ENCODE measurements around the gene DSC1.

DNA sequence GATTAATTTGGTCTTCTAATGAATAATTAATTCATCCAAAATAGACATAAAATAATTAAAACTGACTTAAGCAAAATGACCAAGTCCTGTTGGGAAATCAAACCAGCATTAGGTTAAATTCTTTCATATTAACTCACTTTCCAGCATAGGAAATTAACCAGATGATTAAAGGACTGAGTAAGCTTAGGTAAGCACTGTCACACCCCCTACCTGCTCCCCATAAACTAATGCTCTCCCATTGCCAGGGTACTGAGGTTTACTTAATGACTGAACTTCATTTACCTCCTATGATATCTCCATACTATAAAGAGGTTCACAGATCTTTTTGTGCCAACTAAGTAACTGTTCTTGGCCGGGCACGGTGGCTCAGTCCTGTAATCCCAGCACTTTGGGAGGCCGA is 74.1 kb downstream of the DSC1 start:
- TF ChIP-seq, protein P1, sequence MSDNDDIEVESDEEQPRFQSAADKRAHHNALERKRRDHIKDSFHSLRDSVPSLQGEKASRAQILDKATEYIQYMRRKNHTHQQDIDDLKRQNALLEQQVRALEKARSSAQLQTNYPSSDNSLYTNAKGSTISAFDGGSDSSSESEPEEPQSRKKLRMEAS (CRISPR knock-in tag; IDR thresholded peaks at IDR 0.05): no peak
- no peak for TF ChIP-seq ZNF317 (CRISPR knock-in tag; IDR thresholded peaks at IDR 0.05; ENCODE audit: borderline replicate concordance, low read depth)
- TF ChIP-seq, protein P2, sequence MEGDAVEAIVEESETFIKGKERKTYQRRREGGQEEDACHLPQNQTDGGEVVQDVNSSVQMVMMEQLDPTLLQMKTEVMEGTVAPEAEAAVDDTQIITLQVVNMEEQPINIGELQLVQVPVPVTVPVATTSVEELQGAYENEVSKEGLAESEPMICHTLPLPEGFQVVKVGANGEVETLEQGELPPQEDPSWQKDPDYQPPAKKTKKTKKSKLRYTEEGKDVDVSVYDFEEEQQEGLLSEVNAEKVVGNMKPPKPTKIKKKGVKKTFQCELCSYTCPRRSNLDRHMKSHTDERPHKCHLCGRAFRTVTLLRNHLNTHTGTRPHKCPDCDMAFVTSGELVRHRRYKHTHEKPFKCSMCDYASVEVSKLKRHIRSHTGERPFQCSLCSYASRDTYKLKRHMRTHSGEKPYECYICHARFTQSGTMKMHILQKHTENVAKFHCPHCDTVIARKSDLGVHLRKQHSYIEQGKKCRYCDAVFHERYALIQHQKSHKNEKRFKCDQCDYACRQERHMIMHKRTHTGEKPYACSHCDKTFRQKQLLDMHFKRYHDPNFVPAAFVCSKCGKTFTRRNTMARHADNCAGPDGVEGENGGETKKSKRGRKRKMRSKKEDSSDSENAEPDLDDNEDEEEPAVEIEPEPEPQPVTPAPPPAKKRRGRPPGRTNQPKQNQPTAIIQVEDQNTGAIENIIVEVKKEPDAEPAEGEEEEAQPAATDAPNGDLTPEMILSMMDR (IDR thresholded peaks at IDR 0.05): no peak
- TF ChIP-seq, protein P3, sequence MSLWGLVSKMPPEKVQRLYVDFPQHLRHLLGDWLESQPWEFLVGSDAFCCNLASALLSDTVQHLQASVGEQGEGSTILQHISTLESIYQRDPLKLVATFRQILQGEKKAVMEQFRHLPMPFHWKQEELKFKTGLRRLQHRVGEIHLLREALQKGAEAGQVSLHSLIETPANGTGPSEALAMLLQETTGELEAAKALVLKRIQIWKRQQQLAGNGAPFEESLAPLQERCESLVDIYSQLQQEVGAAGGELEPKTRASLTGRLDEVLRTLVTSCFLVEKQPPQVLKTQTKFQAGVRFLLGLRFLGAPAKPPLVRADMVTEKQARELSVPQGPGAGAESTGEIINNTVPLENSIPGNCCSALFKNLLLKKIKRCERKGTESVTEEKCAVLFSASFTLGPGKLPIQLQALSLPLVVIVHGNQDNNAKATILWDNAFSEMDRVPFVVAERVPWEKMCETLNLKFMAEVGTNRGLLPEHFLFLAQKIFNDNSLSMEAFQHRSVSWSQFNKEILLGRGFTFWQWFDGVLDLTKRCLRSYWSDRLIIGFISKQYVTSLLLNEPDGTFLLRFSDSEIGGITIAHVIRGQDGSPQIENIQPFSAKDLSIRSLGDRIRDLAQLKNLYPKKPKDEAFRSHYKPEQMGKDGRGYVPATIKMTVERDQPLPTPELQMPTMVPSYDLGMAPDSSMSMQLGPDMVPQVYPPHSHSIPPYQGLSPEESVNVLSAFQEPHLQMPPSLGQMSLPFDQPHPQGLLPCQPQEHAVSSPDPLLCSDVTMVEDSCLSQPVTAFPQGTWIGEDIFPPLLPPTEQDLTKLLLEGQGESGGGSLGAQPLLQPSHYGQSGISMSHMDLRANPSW (CRISPR knock-in tag; conservative IDR thresholded peaks at IDR 0.05; ENCODE audit: low read depth): no peak
- TF ChIP-seq CREB1 (CRISPR knock-in tag; IDR thresholded peaks at IDR 0.05): no peak
- TF ChIP-seq, protein P4, sequence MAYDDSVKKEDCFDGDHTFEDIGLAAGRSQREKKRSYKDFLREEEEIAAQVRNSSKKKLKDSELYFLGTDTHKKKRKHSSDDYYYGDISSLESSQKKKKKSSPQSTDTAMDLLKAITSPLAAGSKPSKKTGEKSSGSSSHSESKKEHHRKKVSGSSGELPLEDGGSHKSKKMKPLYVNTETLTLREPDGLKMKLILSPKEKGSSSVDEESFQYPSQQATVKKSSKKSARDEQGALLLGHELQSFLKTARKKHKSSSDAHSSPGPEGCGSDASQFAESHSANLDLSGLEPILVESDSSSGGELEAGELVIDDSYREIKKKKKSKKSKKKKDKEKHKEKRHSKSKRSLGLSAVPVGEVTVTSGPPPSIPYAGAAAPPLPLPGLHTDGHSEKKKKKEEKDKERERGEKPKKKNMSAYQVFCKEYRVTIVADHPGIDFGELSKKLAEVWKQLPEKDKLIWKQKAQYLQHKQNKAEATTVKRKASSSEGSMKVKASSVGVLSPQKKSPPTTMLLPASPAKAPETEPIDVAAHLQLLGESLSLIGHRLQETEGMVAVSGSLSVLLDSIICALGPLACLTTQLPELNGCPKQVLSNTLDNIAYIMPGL (CRISPR knock-in tag; IDR thresholded peaks at IDR 0.05): no peak
- no peak for TF ChIP-seq NFYB (CRISPR knock-in tag; conservative IDR thresholded peaks at IDR 0.05; ENCODE audit: low read depth)
- TF ChIP-seq, protein P5, sequence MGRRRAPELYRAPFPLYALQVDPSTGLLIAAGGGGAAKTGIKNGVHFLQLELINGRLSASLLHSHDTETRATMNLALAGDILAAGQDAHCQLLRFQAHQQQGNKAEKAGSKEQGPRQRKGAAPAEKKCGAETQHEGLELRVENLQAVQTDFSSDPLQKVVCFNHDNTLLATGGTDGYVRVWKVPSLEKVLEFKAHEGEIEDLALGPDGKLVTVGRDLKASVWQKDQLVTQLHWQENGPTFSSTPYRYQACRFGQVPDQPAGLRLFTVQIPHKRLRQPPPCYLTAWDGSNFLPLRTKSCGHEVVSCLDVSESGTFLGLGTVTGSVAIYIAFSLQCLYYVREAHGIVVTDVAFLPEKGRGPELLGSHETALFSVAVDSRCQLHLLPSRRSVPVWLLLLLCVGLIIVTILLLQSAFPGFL (CRISPR knock-in tag; IDR thresholded peaks at IDR 0.05; ENCODE audit: borderline replicate concordance): no peak
- TF ChIP-seq, protein P6, sequence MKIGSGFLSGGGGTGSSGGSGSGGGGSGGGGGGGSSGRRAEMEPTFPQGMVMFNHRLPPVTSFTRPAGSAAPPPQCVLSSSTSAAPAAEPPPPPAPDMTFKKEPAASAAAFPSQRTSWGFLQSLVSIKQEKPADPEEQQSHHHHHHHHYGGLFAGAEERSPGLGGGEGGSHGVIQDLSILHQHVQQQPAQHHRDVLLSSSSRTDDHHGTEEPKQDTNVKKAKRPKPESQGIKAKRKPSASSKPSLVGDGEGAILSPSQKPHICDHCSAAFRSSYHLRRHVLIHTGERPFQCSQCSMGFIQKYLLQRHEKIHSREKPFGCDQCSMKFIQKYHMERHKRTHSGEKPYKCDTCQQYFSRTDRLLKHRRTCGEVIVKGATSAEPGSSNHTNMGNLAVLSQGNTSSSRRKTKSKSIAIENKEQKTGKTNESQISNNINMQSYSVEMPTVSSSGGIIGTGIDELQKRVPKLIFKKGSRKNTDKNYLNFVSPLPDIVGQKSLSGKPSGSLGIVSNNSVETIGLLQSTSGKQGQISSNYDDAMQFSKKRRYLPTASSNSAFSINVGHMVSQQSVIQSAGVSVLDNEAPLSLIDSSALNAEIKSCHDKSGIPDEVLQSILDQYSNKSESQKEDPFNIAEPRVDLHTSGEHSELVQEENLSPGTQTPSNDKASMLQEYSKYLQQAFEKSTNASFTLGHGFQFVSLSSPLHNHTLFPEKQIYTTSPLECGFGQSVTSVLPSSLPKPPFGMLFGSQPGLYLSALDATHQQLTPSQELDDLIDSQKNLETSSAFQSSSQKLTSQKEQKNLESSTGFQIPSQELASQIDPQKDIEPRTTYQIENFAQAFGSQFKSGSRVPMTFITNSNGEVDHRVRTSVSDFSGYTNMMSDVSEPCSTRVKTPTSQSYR (CRISPR knock-in tag; IDR thresholded peaks at IDR 0.05): no peak
